ENCODE measurements around the gene CCDC90B.
"Not testable (repeated sequence)": the region's sequence is repeated elsewhere in the genome, so short reads cannot be mapped to it uniquely, and the experiment has no call there.

The CCDC90B gene

GRCh38 chr11:83285771-83286528 is at the start of gene CCDC90B:
Gene CCDC90B, minus strand, starts transcription at chr11:83286367. Its CDS starts 395 bp downstream, at chr11:83285972.
- peak; percentile 97 for DNase-seq

DNA sequence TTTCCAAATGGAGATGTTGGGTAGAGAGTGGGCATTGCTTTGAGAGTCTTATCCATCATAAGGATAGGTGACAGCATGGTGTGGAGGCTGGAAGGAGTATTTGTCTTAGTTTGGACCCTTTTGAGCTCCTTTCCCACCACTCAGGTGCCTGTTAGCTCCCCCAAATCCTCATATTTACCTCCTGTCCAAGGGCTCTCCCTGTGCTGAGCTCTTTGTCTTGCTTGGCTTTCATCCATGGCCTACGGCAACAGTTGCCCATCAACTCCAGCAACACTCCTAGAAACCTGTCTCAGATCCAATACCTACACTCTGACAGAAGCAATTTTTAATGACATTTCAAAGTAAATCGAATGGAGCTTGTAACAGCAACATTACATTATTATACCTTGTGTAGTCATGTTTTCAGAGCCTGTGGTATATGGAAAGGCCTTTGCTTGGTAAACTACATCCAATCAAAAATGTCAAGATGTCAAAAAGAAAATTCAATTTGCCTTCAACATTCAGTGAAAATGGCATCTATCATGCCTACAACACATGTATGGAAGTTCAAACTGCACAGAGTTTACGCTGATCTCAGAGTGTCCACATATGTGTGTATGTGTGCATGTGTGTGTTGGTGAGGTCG is 49.4 kb upstream of the CCDC90B start:
- DNase-seq, result no peak

GRCh38 chr11:83330303-83330702 is 44.1 kb upstream of the CCDC90B start:
- no peak for DNase-seq

- DNase-seq, result no peak
These were observed 40.2 kb upstream of the CCDC90B start for GRCh38 chr11:83326326-83326725.

DNA sequence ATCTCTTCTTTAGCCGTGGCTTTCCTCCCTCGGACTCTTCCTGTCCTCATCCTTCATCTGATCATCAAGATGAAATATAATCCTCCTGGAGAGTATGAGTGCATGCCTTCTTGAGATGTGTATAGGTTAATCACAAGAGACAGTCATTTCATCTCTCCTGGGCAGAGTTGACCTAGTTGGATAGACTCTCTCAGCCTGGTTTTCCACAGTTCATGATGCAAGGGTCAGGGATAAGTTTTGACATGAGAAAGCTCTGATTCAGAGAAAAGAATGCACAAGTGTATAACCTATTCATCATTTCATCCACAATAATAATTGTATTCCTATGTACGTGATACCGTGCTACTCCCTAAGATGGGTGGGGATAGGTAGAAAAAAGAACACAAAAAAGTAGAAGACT is 33.2 kb upstream of the CCDC90B start:
- DNase-seq, result no peak

GRCh38 chr11:83318931-83319330 is 32.8 kb upstream of the CCDC90B start:
- no peak for DNase-seq

- DNase-seq, result no peak
These were observed 31.9 kb upstream of the CCDC90B start for GRCh38 chr11:83317757-83318690.

- DNase-seq, result not testable (repeated sequence)
These were observed 30.7 kb upstream of the CCDC90B start for GRCh38 chr11:83316897-83317268.

DNA sequence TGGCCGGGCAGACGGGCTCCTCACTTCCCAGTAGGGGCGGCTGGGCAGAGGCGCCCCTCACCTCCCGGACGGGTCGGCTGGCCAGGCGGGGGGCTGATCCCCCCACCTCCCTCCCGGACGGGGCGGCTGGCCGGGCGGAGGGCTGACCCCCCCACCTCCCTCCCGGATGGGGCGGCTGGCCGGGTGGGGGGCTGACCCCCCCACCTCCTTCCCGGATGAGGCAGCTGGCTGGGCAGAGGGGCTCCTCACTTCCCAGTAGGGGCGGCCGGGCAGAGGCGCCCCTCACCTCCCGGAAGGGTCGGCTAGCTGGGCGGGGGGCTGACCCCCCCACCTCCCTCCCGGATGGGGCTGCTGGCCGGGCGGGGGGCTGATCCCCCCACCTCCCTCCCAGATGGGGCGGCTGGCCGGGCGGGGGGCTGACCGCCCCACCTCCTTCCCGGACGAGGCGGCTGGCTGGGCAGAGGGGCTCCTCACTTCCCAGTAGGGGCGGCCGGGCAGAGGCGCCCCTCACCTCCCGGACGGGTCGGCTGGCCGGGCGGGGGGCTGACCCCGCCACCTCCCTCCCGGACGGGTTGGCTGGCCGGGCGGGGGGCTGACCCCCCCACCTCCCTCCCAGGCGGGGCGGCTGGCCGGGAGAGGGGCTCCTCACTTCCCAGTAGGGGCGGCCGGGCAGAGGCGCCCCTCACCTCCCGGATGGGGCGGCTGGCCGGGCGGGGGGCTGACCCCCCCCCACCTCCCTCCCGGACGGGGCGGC is 30.2 kb upstream of the CCDC90B start:
- not testable (repeated sequence) for DNase-seq

- DNase-seq, result no peak
These were observed 26.3 kb upstream of the CCDC90B start for GRCh38 chr11:83312430-83312829.

DNA sequence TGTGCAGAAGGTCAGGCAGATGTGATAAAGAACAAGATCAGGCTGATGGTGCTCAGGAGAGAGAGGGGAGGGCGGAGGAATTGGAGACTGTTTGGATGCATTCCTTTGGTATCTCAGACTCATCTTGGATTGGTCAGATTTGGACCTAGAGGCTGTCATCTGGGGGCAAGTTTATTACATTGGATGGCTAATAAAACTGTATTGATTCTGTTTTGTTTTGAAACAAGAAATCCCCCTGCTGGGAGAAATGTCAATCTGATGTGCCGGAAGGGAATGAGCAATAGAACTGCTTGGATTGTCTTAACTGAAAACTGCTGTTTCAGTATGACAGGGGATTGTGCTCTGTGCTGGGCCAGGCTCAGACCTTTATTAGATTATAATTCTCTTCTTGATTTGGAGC is 25.5 kb upstream of the CCDC90B start:
- DNase-seq, result no peak

DNA sequence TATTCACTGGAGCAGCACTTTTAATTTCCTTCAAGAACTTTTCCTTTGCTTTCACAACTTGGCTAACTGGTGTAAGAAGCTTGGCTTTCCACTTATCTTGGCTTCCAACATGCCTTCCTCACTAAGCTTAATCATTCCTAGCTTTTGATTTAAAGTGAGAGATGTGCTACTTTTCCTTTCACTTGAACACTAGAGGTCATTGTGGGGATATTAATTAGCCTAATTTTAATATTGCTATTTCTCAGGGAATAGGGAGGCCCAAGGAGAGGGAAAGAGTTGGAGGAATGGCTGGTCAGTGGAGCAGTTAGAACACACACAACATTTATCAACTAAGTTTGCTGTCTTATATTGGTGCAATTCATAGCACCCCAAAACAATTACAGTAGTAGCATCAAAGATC is 24.6 kb upstream of the CCDC90B start:
- no peak for DNase-seq

- not testable (repeated sequence) for DNase-seq
These were observed 22.4 kb upstream of the CCDC90B start for GRCh38 chr11:83308536-83308935.

GRCh38 chr11:83306200-83307080 is 20.3 kb upstream of the CCDC90B start:
- DNase-seq, result no peak

- no peak for DNase-seq
These were observed 17.1 kb upstream of the CCDC90B start for GRCh38 chr11:83303316-83303715.

GRCh38 chr11:83302151-83302550 is 16.0 kb upstream of the CCDC90B start:
- no peak for DNase-seq

DNA sequence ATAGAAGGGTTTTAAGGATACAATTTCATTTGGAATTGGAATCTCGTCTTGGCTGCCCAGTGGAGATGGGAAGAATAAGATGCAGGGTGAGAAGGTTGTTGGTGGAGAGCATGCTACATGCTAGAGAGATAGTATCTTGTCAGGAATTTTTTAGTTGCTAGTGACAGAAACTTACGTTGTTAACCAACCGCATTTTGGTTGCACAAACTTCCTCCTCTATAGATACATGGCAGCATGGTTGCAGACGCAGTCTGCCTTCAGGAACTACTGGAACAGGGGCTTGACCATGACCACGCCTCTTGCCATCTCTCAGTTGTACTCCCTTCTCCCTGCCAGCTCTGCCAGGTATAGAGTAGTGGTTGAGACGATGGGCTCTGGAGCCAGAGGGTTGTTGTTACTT is 13.5 kb upstream of the CCDC90B start:
- no peak for DNase-seq

DNA sequence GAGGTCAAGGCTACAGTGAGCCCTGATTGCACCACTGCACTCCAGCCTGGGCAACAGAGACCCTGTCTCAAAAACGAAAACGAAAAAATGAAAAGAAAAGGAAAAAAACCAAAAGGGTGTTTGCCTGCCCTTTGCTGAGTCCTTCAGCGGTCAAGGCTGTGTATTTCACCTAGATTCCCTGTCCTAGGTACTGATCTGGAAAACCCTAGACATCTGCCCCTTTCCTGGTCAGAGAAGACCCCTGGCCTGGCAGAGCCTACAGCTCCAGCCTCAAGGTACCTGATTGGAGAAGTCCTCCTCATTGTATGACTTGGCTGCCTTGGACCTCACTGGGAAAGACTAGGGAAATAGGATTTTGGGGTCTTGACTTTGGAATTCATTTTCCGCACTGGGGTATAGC is 8.0 kb upstream of the CCDC90B start:
- DNase-seq, result no peak

DNA sequence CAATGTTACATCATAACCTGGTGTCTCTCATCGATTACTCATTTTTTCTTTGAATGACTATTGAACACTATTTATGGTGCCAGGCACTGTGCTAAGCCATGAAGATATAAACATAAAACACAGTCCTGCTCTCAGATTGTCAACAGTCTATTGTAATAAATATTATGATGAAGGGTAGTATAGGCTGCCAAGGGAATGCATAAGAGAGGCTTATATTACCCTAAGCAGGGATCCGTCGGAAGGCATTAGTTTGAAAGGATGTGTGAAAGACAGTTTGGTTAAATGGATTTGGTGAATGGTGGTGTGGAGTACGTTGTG is 7.2 kb upstream of the CCDC90B start:
- DNase-seq, result no peak

GRCh38 chr11:83292709-83293456 is 6.7 kb upstream of the CCDC90B start:
- peak; percentile 35 for DNase-seq

- DNase-seq, result no peak
These were observed 1.5 kb upstream of the CCDC90B start for GRCh38 chr11:83287631-83288030.
